Testis (tissue), 5 donors: ENCODE data around the gene MORC2. TPM values are rescaled to one million over a fixed set of nuclear protein-coding genes. Genes with fewer than 3 reads are reported as not detected.

Experiments
- DNase-seq: peaks from one replicate; pipeline ENCODE4 v3.0.0-alpha.2; 2019
- H3K27ac ChIP-seq, 2 donors: fragments of 200-600 bp; sonication (generic); one replicate each; pipeline ENCODE4 v1.5.1; 2019
- H3K27me3 ChIP-seq: fragments of 200-600 bp; sonication (generic); one replicate; pipeline ENCODE4 v1.5.1; 2019
- H3K36me3 ChIP-seq: fragments of 200-600 bp; sonication (generic); one replicate; pipeline ENCODE4 v1.5.1; 2017; ENCODE audit warnings: low read depth; ENCODE audit errors: missing control alignments
- H3K4me1 ChIP-seq: fragments of 200-600 bp; sonication (generic); one replicate; pipeline ENCODE4 v1.5.1; 2019
- H3K4me3 ChIP-seq, 2 donors: fragments of 200-600 bp; sonication (generic); one replicate each; pipeline ENCODE4 v1.5.1; 2017 to 2019
- H3K9me3 ChIP-seq: fragments of 200-600 bp; sonication (generic); one replicate; pipeline ENCODE4 v1.5.1; 2017
- POLR2A ChIP-seq: fragments of 450-650 bp; IDR thresholded peaks from one replicate; pipeline ENCODE4 v1.6.1; 2017; ENCODE audit warnings: antibody characterized with exemption, mild to moderate bottlenecking, moderate library complexity
- WGBS, 2 donors: methylation state at CpG; one replicate each; pipeline ENCODE4 v1.1.5; 2018; 5-methylcytosine and 5-hydroxymethylcytosine counted together
- intact Hi-C: fragments of 100-400 bp; cut with DNase I; formaldehyde crosslinking; loops from one replicate; pipeline ENCODE4 v1.15.1; 2023; ENCODE audit warnings: low total_unique reads
- long read RNA-seq, 2 donors: transcript quantifications; one replicate each; lab custom pipeline, GENCODE V29; 2026
- polyA plus RNA-seq: library from polyadenylated mRNA; stranded (reverse); fragments of 350-450 nt; fragmentation: Illumina TruSeq; extraction: RNeasy Lipid Tissue Mini Kit (QIAGEN cat#74804); gene quantifications from one replicate; pipeline ENCODE4 v1.2.3, GENCODE V29; 2014; ENCODE audit warnings: low read depth, low replicate concordance; ENCODE audit not compliant: insufficient read depth
- total RNA-seq, 2 donors: library from RNA; depleted of rRNA; stranded (reverse); fragments of >200 nt; gene quantifications; one replicate each; pipeline ENCODE4 v1.2.3, GENCODE V29; 2016
- TF ChIP-seq, protein P1 (sequence below), 3 experiments: fragments of 450-650 bp in 2 of 3; fragments of 200-600 bp in 1 of 3; sonication (generic) in 1 of 3; IDR thresholded peaks; one replicate each; pipeline ENCODE4 v1.5.1; 2016 to 2019; ENCODE audit warnings: antibody characterized with exemption in 3 of 3, mild to moderate bottlenecking in 2 of 3, moderate library complexity in 1 of 3

Gene MORC2
- total RNA-seq (10 to 100 TPM; 65.5 to 81.0 TPM), polyA plus RNA-seq (64.8 TPM)
- long read RNA-seq, donor 1, full-length matches to known transcripts, result 2 of 18 reads
- long read RNA-seq, donor 1, partial matches to known transcripts, result 16 of 18 reads
- long read RNA-seq, donor 1, other reads (novel, unspliced or antisense), result 0 of 18 reads
- long read RNA-seq, donor 2, full-length matches to known transcripts, result 2 of 7 reads
- long read RNA-seq, donor 2, partial matches to known transcripts, result 5 of 7 reads
- long read RNA-seq, donor 2, other reads (novel, unspliced or antisense), result 0 of 7 reads

DNA sequence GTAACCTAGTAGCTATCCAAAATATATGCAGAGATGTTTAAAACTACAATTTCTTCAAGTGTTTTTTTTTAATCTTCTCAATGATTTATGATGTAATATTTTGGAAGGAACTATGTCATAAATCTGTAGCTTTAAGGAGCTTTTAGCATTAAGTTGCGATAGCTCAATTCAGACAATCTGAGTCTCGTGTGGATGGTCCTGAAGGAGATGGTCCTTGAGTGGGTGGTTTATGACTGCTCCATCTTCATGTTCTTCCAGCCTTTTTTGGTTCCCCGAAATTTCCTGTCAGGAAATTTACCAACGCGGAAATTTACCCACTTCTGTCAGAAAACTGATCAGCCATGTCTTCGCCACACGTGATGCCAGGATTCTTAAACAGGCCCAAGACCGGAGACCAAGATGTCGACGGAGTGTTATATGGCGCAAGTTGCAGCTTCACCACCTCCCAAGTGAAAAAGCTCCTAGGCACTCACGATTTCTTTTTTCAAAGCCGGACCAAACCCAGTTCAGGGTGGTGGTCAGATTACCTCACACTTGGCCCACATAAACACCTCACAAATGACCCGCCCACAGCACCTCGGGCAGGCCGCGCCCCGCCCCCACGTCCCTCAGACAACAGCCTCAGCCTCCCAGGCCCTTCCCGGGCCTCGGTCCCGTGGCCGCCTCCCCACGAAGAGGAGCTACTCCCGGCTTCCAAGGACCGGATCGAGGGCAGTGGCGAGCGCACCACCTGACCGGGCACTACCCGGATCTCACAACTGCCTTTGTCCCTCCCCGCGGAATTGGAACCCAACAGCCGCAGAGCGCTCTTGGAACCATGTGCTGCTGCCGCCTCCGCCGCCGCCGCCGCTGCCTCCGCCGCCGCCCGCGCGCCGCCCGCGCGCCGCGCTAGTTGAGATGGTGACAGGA lies at the start of gene MORC2:
Gene MORC2, minus strand, starts transcription at position 760 of the 909 bp plus-strand sequence. CDS start 885 bp downstream, outside the sequence.
- H3K4me3 ChIP-seq, result peak within 1 kb of the TSS; percentile 88 to 97
- no peaks in the 10 kb centered on the region for H3K36me3 ChIP-seq
- H3K27ac ChIP-seq, result peak within 1 kb of the TSS; percentile 97
- H3K9me3 ChIP-seq, result no peaks in the 10 kb centered on the region
- intact Hi-C loops, result no loop called here
- WGBS, 2 donors, result 21 to 29% methylated on average over 26 to 34 of the region's 53 CpGs
- peaks cover 10% of the 10 kb centered on the region for H3K4me1 ChIP-seq
- peak; percentile 73 for DNase-seq
- TF ChIP-seq, protein P1, sequence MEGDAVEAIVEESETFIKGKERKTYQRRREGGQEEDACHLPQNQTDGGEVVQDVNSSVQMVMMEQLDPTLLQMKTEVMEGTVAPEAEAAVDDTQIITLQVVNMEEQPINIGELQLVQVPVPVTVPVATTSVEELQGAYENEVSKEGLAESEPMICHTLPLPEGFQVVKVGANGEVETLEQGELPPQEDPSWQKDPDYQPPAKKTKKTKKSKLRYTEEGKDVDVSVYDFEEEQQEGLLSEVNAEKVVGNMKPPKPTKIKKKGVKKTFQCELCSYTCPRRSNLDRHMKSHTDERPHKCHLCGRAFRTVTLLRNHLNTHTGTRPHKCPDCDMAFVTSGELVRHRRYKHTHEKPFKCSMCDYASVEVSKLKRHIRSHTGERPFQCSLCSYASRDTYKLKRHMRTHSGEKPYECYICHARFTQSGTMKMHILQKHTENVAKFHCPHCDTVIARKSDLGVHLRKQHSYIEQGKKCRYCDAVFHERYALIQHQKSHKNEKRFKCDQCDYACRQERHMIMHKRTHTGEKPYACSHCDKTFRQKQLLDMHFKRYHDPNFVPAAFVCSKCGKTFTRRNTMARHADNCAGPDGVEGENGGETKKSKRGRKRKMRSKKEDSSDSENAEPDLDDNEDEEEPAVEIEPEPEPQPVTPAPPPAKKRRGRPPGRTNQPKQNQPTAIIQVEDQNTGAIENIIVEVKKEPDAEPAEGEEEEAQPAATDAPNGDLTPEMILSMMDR (IDR thresholded peaks at IDR 0.05), result no peak
- TF ChIP-seq POLR2A, result no peak
- H3K27me3 ChIP-seq, result no peaks in the 10 kb centered on the region

DNA sequence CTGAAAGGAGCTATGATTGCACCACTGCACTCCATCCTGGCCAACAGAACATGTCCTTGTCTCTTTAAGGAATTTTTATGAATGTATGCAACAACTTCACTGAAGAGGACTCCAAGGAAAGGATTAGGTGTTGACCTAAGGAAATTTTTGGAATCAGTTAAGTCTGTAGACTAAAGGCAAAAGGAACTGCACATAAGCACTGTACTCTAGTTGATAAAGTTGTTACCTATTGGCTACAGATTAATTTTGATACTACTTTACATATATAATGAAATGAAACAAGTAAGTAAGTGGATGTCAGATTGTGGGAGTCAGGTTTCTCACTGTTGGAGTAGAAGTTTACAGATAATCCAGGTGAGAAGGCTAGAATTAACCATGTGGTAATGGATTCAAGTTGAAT lies 37.0 kb upstream of the MORC2 start:
- Histone ChIP-seq H3K9me3 (no peaks in the 10 kb centered on the region), H3K27ac (no peak overlapping the region), H3K4me3 (no peak overlapping the region), H3K27me3 (no peaks in the 10 kb centered on the region), H3K4me1 (no peaks in the 10 kb centered on the region), H3K36me3 (no peaks in the 10 kb centered on the region)
- DNase-seq, result no peak
- intact Hi-C loops, result no loop called here
- no peak for TF ChIP-seq POLR2A
- TF ChIP-seq, protein P1 (IDR thresholded peaks at IDR 0.05), result no peak

DNA sequence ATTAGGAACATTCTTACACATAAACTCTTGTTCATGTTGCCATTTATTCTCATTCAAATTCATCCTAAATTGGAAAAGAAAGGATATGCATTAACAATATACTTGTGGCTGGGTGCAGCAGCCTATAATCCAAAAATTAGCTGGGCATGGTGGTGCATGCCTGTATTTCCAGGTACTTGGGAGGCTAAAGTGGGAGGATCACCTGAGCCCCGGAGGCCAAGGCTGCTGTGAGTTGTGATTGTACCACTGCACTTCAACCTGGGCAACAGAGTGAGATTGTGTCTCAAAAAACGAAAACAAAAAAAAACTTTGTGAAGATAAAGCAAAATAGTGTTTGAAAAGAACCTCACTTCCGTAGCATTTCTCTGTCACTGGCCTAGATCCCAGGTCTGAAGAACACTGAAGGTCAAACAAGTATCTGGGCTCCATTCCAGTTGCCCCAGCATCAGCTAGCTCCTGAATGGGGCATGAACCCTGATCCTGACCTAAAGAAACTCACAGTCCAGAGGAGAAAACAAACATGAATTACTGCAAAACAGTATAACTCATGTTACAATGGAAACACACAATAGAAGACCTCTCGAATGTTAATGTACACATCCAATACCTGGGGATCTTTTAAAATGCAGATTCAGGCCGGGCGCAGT lies 32.7 kb upstream of the MORC2 start:
- Histone ChIP-seq H3K36me3 (no peaks in the 10 kb centered on the region), H3K4me1 (no peaks in the 10 kb centered on the region), H3K27me3 (no peaks in the 10 kb centered on the region), H3K9me3 (no peaks in the 10 kb centered on the region), H3K4me3 (no peak overlapping the region), H3K27ac (no peak overlapping the region)
- intact Hi-C loops, result no loop called here
- WGBS, 2 donors, result 67 to 75% methylated on average over 6 of the region's 6 CpGs
- TF ChIP-seq, protein P1 (IDR thresholded peaks at IDR 0.05), result no peak
- no peak for TF ChIP-seq POLR2A
- peak; percentile 74 for DNase-seq

DNA sequence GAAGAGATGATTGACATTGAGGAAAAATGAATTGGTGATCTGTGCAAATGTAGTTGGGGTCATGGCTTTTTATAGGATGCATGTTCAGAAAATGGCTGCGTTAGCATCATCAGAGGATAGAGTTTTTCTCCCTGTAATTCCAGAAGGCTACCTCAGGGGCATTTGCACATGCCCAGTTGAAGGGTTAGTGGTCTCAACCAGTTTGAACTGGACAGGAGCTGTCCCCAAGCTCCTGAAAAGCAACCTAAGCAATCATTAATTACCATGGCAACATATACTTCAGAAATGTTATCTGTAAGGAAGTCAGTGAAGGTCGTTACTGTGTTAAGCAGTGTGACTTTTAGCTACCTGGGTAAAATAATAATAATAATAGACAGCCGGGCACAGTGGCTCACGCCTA lies 29.8 kb upstream of the MORC2 start:
- Histone ChIP-seq H3K4me3 (no peak overlapping the region), H3K27me3 (no peaks in the 10 kb centered on the region), H3K4me1 (peaks cover under 1% of the 10 kb centered on the region), H3K27ac (no peak overlapping the region), H3K36me3 (no peaks in the 10 kb centered on the region), H3K9me3 (no peaks in the 10 kb centered on the region)
- intact Hi-C loops, result no loop called here
- DNase-seq, result no peak
- 84 to 86% methylated on average over 4 of the region's 4 CpGs for WGBS, 2 donors
- TF ChIP-seq, protein P1 (IDR thresholded peaks at IDR 0.05), result no peak
- no peak for TF ChIP-seq POLR2A
